Uterine smooth muscle cell (primary cell): ENCODE results near the gene CYFIP2. TPM values are rescaled to one million over a fixed set of nuclear protein-coding genes. Genes with fewer than 3 reads are reported as not detected.

Source experiments
- total RNA-seq: library from RNA; depleted of rRNA; stranded (reverse); fragments of >200 nt; gene quantifications from 2 replicates; pipeline ENCODE4 v1.2.3, GENCODE V29; 2014

Gene CYFIP2
- total RNA-seq: 7.6 and 22.9 TPM in 2 replicates

DNA sequence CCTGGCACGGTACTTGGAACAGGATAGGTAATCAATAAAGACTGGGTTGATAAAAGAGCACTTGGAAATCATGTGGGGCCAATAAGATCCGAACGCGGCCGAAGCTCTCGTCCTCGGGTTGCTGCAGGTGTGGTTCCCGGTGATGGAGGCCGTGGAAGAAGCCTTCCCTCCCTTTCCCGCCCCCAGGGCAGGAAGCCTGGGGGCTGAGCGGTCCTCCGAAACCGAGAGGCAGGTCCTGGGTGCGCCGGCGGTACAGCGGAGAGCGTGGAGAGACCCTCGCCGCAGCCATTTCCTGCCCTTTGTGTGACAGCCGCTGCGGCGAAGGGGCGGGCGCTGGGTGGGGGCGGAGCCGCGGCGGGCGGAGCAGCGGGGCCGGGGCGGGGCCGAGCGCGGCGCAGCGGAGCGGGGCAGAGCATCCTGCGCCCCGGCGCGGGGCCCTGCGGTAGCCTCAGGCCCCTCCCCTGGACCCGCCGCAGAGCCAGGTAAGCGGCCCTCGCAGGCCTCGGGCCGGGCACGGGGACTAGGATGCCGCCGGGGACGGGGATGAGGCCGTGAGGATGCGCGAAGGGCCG is at the start of gene CYFIP2:
Gene CYFIP2 (plus strand): TSS at position 410 of the 572 bp plus-strand sequence. CDS start 19,239 bp downstream, outside the sequence.

Other genes starting within 250 kb of the CYFIP2 start
- gene HAVCR1, start 207.0 kb upstream of the CYFIP2 start, total RNA-seq: not detected in 2 replicates
- 0.25 and 0.44 TPM in 2 replicates for gene HAVCR2, start 157.1 kb upstream of the CYFIP2 start, total RNA-seq
- gene MED7, start 123.3 kb upstream of the CYFIP2 start, total RNA-seq: 10.6 TPM in 2 replicates
- not detected in 2 replicates for gene GARIN3, start 99.9 kb upstream of the CYFIP2 start, total RNA-seq
- not detected in 2 replicates for gene ITK, start 85.3 kb upstream of the CYFIP2 start, total RNA-seq
- gene NIPAL4, start 194.1 kb downstream of the CYFIP2 start, total RNA-seq: 0.33 and 0.87 TPM in 2 replicates